Liver (tissue), 9 donors: Measurements from ENCODE around the gene YIPF2. TPM values are rescaled to one million over a fixed set of nuclear protein-coding genes. Genes with fewer than 3 reads are reported as not detected.

Source experiments
- DNase-seq: peaks from one replicate; pipeline ENCODE4 v3.0.0-alpha.2; 2017; ENCODE audit warnings: low spot score
- H3K27ac ChIP-seq, 2 donors: one replicate each; pipeline ENCODE4 v1.7.0; 2013; ENCODE audit warnings: inconsistent platforms in 2 of 2, low read length in 2 of 2, control low read depth in 1 of 2, low read depth in 1 of 2, mild to moderate bottlenecking in 1 of 2
- H3K27me3 ChIP-seq, 4 donors: one replicate each; pipeline versions ENCODE4 v1.6.1 to v1.7.0; 2013; ENCODE audit warnings: low read length in 3 of 4, inconsistent platforms in 1 of 4, mild to moderate bottlenecking in 1 of 4, moderate library complexity in 1 of 4; ENCODE audit not compliant: control insufficient read depth in 4 of 4, insufficient read depth in 4 of 4
- H3K36me3 ChIP-seq, 4 donors: one replicate each; pipeline versions ENCODE4 v1.6.1 to v1.7.0; 2013; ENCODE audit warnings: low read length in 3 of 4, mild to moderate bottlenecking in 3 of 4, low read depth in 1 of 4, moderate library complexity in 1 of 4; ENCODE audit not compliant: control insufficient read depth in 4 of 4, insufficient read depth in 3 of 4
- H3K4me1 ChIP-seq, 4 donors: one replicate each; pipeline versions ENCODE4 v1.6.1 to v1.7.0; 2013; ENCODE audit warnings: low read length in 3 of 4, mild to moderate bottlenecking in 3 of 4, moderate library complexity in 1 of 4; ENCODE audit not compliant: control insufficient read depth in 4 of 4, insufficient read depth in 4 of 4
- H3K4me3 ChIP-seq, 3 donors: one replicate each; pipeline versions ENCODE4 v1.6.1 to v1.7.0; 2013; ENCODE audit warnings: low read length in 3 of 3, control low read depth in 1 of 3, low read depth in 1 of 3, mild to moderate bottlenecking in 1 of 3
- H3K9ac ChIP-seq, 2 donors: one replicate each; pipeline ENCODE4 v1.7.0; 2013; ENCODE audit warnings: low read length in 2 of 2, mild to moderate bottlenecking in 2 of 2, moderate library complexity in 2 of 2, control low read depth in 1 of 2, low read depth in 1 of 2
- H3K9me3 ChIP-seq, 4 donors: one replicate each; pipeline versions ENCODE4 v1.6.1 to v1.7.0; 2013; ENCODE audit warnings: low read length in 3 of 4; ENCODE audit not compliant: control insufficient read depth in 4 of 4
- ATF3 ChIP-seq: IDR thresholded peaks from 2 replicates; pipeline ENCODE4 v1.6.1; 2016; ENCODE audit warnings: antibody characterized with exemption
- CTCF ChIP-seq: fragments of 150-350 bp; IDR thresholded peaks from 2 replicates; pipeline ENCODE4 v1.5.1; 2017; ENCODE audit warnings: improper control_type of control experiment, low read depth, low read length; ENCODE audit not compliant: missing input control
- EGR1 ChIP-seq, 2 donors: IDR thresholded peaks; 2 replicates each; pipeline ENCODE4 v1.6.1; 2016 to 2018; ENCODE audit warnings: antibody characterized with exemption in 2 of 2, low read depth in 2 of 2
- FOXA1 ChIP-seq: IDR thresholded peaks from 2 replicates; pipeline ENCODE4 v1.6.1; 2016; ENCODE audit warnings: antibody characterized with exemption
- GABPA ChIP-seq, 2 donors: IDR thresholded peaks in 1 of 2; conservative IDR thresholded peaks in 1 of 2; 2 replicates each; pipeline ENCODE4 v1.6.1; 2016; ENCODE audit warnings: antibody characterized with exemption in 2 of 2, mild to moderate bottlenecking in 1 of 2, moderate library complexity in 1 of 2
- HNF4A ChIP-seq, 2 donors: conservative IDR thresholded peaks; 2 replicates each; pipeline ENCODE4 v1.6.1; 2016; ENCODE audit warnings: antibody characterized with exemption in 2 of 2, mild to moderate bottlenecking in 2 of 2
- HNF4G ChIP-seq: IDR thresholded peaks from 2 replicates; pipeline ENCODE4 v1.6.1; 2016; ENCODE audit warnings: antibody characterized with exemption
- JUND ChIP-seq, 2 donors: IDR thresholded peaks; 2 replicates each; pipeline ENCODE4 v1.6.1; 2016; ENCODE audit warnings: antibody characterized with exemption in 2 of 2
- MAX ChIP-seq: IDR thresholded peaks from 2 replicates; pipeline ENCODE4 v1.6.1; 2016; ENCODE audit warnings: antibody characterized with exemption
- NR2F2 ChIP-seq: IDR thresholded peaks from 2 replicates; pipeline ENCODE4 v1.6.1; 2016; ENCODE audit warnings: antibody characterized with exemption
- RAD21 ChIP-seq, 2 donors: IDR thresholded peaks; 2 replicates each; pipeline ENCODE4 v1.6.1; 2016; ENCODE audit warnings: antibody characterized with exemption in 2 of 2, mild to moderate bottlenecking in 2 of 2
- REST ChIP-seq: IDR thresholded peaks from 2 replicates; pipeline ENCODE4 v1.6.1; 2016; ENCODE audit warnings: antibody characterized with exemption, mild to moderate bottlenecking
- RXRA ChIP-seq, 2 donors: IDR thresholded peaks; 2 replicates each; pipeline ENCODE4 v1.6.1; 2017 to 2018; ENCODE audit warnings: antibody characterized with exemption in 2 of 2, mild to moderate bottlenecking in 1 of 2
- TAF1 ChIP-seq: conservative IDR thresholded peaks from 2 replicates; pipeline ENCODE4 v1.6.1; 2016; ENCODE audit warnings: antibody characterized with exemption, mild to moderate bottlenecking
- WGBS: extraction: QIAGEN DNeasy Blood & Tissue Kit; methylation state at CpG from one replicate; pipeline ENCODE4 v1.1.7; 2013; 5-methylcytosine and 5-hydroxymethylcytosine counted together
- polyA plus RNA-seq, 2 donors: library from polyadenylated mRNA; stranded (reverse) in 1 of 2; unstranded in 1 of 2; fragments of 200-250 nt in 1 of 2; fragments of >200 nt in 1 of 2; fragmentation: Nextera tagmentation in 1 of 2; extraction: Ambion mirVana in 1 of 2; gene quantifications; one replicate each; pipeline versions ENCODE4 v1.2.1 to v1.2.3, GENCODE V29; 2013 to 2015
- total RNA-seq, 2 donors: library from RNA; depleted of rRNA; stranded (reverse); fragments of >200 nt; gene quantifications; one replicate each; pipeline ENCODE4 v1.2.3, GENCODE V29; 2014
- donor health status: healthy.
- donor health status: healthy.
- donor health status: healthy.
- donor health status: healthy.
- donor health status: healthy.

The YIPF2 gene
- total and polyA plus RNA-seq, 4 donors: 13.2 to 37.4 (median 35.8) TPM

- no peak for DNase-seq
Observed at GRCh38 chr19:10952809-10953208, 24.4 kb upstream of the YIPF2 start.

GRCh38 chr19:10946958-10947657, 18.7 kb upstream of the YIPF2 start:
- no peak for DNase-seq
- H3K9ac ChIP-seq: no peak overlapping the region
- H3K4me1 ChIP-seq: peaks cover 0 to 8% (median 5%) of the 10 kb centered on the region in 4 donors
- peak in 1 of 2 donors; percentile 3 for TF ChIP-seq HNF4A (conservative IDR thresholded peaks at IDR 0.05)
- TF ChIP-seq HNF4G: no peak
- H3K4me3 ChIP-seq: no peak overlapping the region
- WGBS: 49% methylated on average over 6 of the region's 6 CpGs
- no peaks in the 10 kb centered on the region for H3K36me3 ChIP-seq
- H3K9me3 ChIP-seq: no peaks in the 10 kb centered on the region
- H3K27me3 ChIP-seq: no peaks in the 10 kb centered on the region
- no peak overlapping the region for H3K27ac ChIP-seq

More at GRCh38 chr19:10952809-10953208, 24.4 kb upstream of the YIPF2 start:
- H3K36me3 ChIP-seq: no peaks in the 10 kb centered on the region
- no peak overlapping the region for H3K4me3 ChIP-seq
- no peaks in the 10 kb centered on the region for H3K4me1 ChIP-seq
- H3K27ac ChIP-seq: no peak overlapping the region
- H3K9me3 ChIP-seq: no peaks in the 10 kb centered on the region
- WGBS: 82% methylated on average over 6 of the region's 6 CpGs
- H3K9ac ChIP-seq: no peak overlapping the region
- TF ChIP-seq JUND (IDR thresholded peaks at IDR 0.05) (no peak), HNF4G (no peak), NR2F2 (no peak)
- H3K27me3 ChIP-seq: no peaks in the 10 kb centered on the region

GRCh38 chr19:10945264-10945663, 16.8 kb upstream of the YIPF2 start:
- DNase-seq: no peak
- no peaks in the 10 kb centered on the region for H3K27me3 ChIP-seq

More at GRCh38 chr19:10945264-10945663, 16.8 kb upstream of the YIPF2 start:
- no peaks in the 10 kb centered on the region for H3K36me3 ChIP-seq
- H3K27ac ChIP-seq: no peak overlapping the region
- H3K9me3 ChIP-seq: no peaks in the 10 kb centered on the region
- no peak overlapping the region for H3K4me3 ChIP-seq
- H3K4me1 ChIP-seq: peaks cover 0 to 12% (median 8%) of the 10 kb centered on the region in 4 donors
- TF ChIP-seq HNF4G: no peak
- no peak for TF ChIP-seq JUND (IDR thresholded peaks at IDR 0.05)
- no peak for TF ChIP-seq TAF1
- no peak for TF ChIP-seq MAX
- TF ChIP-seq ATF3: no peak
- no peak for TF ChIP-seq RXRA (IDR thresholded peaks at IDR 0.05)
- TF ChIP-seq CTCF: no peak
- TF ChIP-seq FOXA1: no peak
- no peak for TF ChIP-seq REST
- no peak for TF ChIP-seq EGR1 (IDR thresholded peaks at IDR 0.05; ENCODE audit: low read depth in 2 of 2)
- no peak for TF ChIP-seq GABPA (IDR thresholded peaks at IDR 0.05 in 1 of 2, conservative IDR thresholded peaks at IDR 0.05 in 1 of 2)
- no peak for TF ChIP-seq RAD21 (IDR thresholded peaks at IDR 0.05)
- H3K9ac ChIP-seq: no peak overlapping the region
- 97% methylated on average over 4 of the region's 4 CpGs for WGBS
